Osteoblast (primary cell): ENCODE results near the gene CT47A1. TPM values are rescaled to one million over a fixed set of nuclear protein-coding genes. Genes with fewer than 3 reads are reported as not detected.
"Not testable (repeated sequence)": the region's sequence is repeated elsewhere in the genome, so short reads cannot be mapped to it uniquely, and the experiment has no call there.

Source experiments
- DNase-seq: peaks from one replicate; pipeline ENCODE4 v3.0.0; 2011; ENCODE audit warnings: low spot score, mixed read lengths; ENCODE audit not compliant: insufficient read length; ENCODE audit errors: missing footprints
- H2AFZ ChIP-seq: 2 replicates; pipeline ENCODE4 v1.6.0; 2011; ENCODE audit warnings: mild to moderate bottlenecking, low read length
- H3K27ac ChIP-seq: 2 replicates; pipeline ENCODE4 v1.5.1; 2011; ENCODE audit warnings: mild to moderate bottlenecking, low read depth, low read length, moderate library complexity
- H3K27me3 ChIP-seq: 2 replicates; pipeline ENCODE4 v1.6.0; 2012; ENCODE audit warnings: mild to moderate bottlenecking, control low read depth, inconsistent platforms, low read length, moderate library complexity; ENCODE audit not compliant: insufficient read depth
- H3K36me3 ChIP-seq: 2 replicates; pipeline ENCODE4 v1.5.1; 2011; ENCODE audit warnings: mild to moderate bottlenecking, low read length, control low read depth, moderate library complexity; ENCODE audit not compliant: insufficient read depth
- H3K4me1 ChIP-seq: 2 replicates; pipeline ENCODE4 v1.5.1; 2011; ENCODE audit warnings: mild to moderate bottlenecking, low read length, control low read depth, moderate library complexity; ENCODE audit not compliant: insufficient read depth
- H3K4me2 ChIP-seq: 2 replicates; pipeline ENCODE4 v1.6.0; 2011; ENCODE audit warnings: mild to moderate bottlenecking, low read length; ENCODE audit not compliant: insufficient read depth
- H3K4me3 ChIP-seq: fragments of 200-600 bp; sonication (generic); 3 replicates; pipeline ENCODE4 v1.5.1; 2012; ENCODE audit warnings: mild to moderate bottlenecking, low read length, inconsistent platforms; ENCODE audit not compliant: insufficient read depth
- H3K79me2 ChIP-seq: 2 replicates; pipeline ENCODE4 v1.6.0; 2012; ENCODE audit warnings: mild to moderate bottlenecking, low read length, control low read depth, inconsistent platforms; ENCODE audit not compliant: insufficient read depth
- H3K9me3 ChIP-seq: 2 replicates; pipeline ENCODE4 v1.5.1; 2011; ENCODE audit warnings: low read depth, low read length, control low read depth
- H4K20me1 ChIP-seq: 2 replicates; pipeline ENCODE4 v1.6.0; 2012; ENCODE audit warnings: mild to moderate bottlenecking, low read length, control low read depth; ENCODE audit not compliant: insufficient read depth
- CTCF ChIP-seq: IDR thresholded peaks from 2 replicates; pipeline ENCODE4 v1.5.1; 2011; ENCODE audit warnings: mild to moderate bottlenecking, low read depth, low read length, moderate library complexity; ENCODE audit errors: extremely low read depth
- total RNA-seq: library from RNA; depleted of rRNA; stranded (reverse); fragments of >200 nt; gene quantifications from 2 replicates; pipeline ENCODE4 v1.2.3, GENCODE V29; 2012

Gene CT47A1
- not detected in 2 replicates for total RNA-seq

- H3K4me1 ChIP-seq, H3K79me2 ChIP-seq, H4K20me1 ChIP-seq, H3K4me2 ChIP-seq, H3K27ac ChIP-seq, H3K4me3 ChIP-seq, H3K36me3 ChIP-seq, H3K9me3 ChIP-seq, DNase-seq, H3K27me3 ChIP-seq, H2AFZ ChIP-seq: not testable (repeated sequence)
Measured at GRCh38 chrX:120985660-120986059, at the start of gene CT47A1. Gene CT47A1, minus strand, starts transcription at chrX:120985760. Its CDS starts 231 bp downstream, at chrX:120985529.

- no peak for DNase-seq
- no peaks in the 10 kb centered on the region for H3K4me1 ChIP-seq
- no peaks in the 10 kb centered on the region for H3K27me3 ChIP-seq
- no peaks in the 10 kb centered on the region for H3K36me3 ChIP-seq
- no peak overlapping the region for H3K27ac ChIP-seq
- no peak overlapping the region for H3K4me2 ChIP-seq
- H2AFZ ChIP-seq = no peak overlapping the region
- no peaks in the 10 kb centered on the region for H3K9me3 ChIP-seq
- H3K4me3 ChIP-seq = no peak overlapping the region
- H3K79me2 ChIP-seq = no peaks in the 10 kb centered on the region
- no peak for TF ChIP-seq CTCF
- no peaks in the 10 kb centered on the region for H4K20me1 ChIP-seq
Measured at GRCh38 chrX:121032531-121032930, 47.0 kb upstream of the CT47A1 start.

- Histone ChIP-seq H3K27me3 (no peaks in the 10 kb centered on the region), H3K4me2 (no peak overlapping the region), H4K20me1 (no peaks in the 10 kb centered on the region), H3K4me3 (no peak overlapping the region), H3K4me1 (no peaks in the 10 kb centered on the region), H3K9me3 (no peaks in the 10 kb centered on the region), H3K79me2 (no peaks in the 10 kb centered on the region), H3K27ac (no peak overlapping the region), H3K36me3 (no peaks in the 10 kb centered on the region), H2AFZ (no peak overlapping the region)
- TF ChIP-seq CTCF = no peak
- no peak for DNase-seq
Measured at GRCh38 chrX:121030083-121030482, 44.5 kb upstream of the CT47A1 start.

GRCh38 chrX:121028419-121028818, 42.9 kb upstream of the CT47A1 start:
- DNase-seq = no peak
- Histone ChIP-seq H3K36me3 (no peaks in the 10 kb centered on the region), H3K4me3 (no peak overlapping the region), H3K27ac (no peak overlapping the region), H2AFZ (no peak overlapping the region), H4K20me1 (no peaks in the 10 kb centered on the region), H3K9me3 (no peaks in the 10 kb centered on the region), H3K4me2 (no peak overlapping the region), H3K79me2 (no peaks in the 10 kb centered on the region), H3K4me1 (no peaks in the 10 kb centered on the region), H3K27me3 (no peaks in the 10 kb centered on the region)
- TF ChIP-seq CTCF = no peak

- H2AFZ ChIP-seq = no peak overlapping the region
- no peaks in the 10 kb centered on the region for H3K79me2 ChIP-seq
- H3K36me3 ChIP-seq = no peaks in the 10 kb centered on the region
- no peak overlapping the region for H3K4me3 ChIP-seq
- H4K20me1 ChIP-seq = no peaks in the 10 kb centered on the region
- no peak overlapping the region for H3K27ac ChIP-seq
- DNase-seq = no peak
- no peaks in the 10 kb centered on the region for H3K9me3 ChIP-seq
- no peak for TF ChIP-seq CTCF
- no peaks in the 10 kb centered on the region for H3K4me1 ChIP-seq
- H3K4me2 ChIP-seq = no peak overlapping the region
- H3K27me3 ChIP-seq = no peaks in the 10 kb centered on the region
Measured at GRCh38 chrX:121014826-121015225, 29.3 kb upstream of the CT47A1 start.
